ENCODE results near the gene CNOT6.

DNA sequence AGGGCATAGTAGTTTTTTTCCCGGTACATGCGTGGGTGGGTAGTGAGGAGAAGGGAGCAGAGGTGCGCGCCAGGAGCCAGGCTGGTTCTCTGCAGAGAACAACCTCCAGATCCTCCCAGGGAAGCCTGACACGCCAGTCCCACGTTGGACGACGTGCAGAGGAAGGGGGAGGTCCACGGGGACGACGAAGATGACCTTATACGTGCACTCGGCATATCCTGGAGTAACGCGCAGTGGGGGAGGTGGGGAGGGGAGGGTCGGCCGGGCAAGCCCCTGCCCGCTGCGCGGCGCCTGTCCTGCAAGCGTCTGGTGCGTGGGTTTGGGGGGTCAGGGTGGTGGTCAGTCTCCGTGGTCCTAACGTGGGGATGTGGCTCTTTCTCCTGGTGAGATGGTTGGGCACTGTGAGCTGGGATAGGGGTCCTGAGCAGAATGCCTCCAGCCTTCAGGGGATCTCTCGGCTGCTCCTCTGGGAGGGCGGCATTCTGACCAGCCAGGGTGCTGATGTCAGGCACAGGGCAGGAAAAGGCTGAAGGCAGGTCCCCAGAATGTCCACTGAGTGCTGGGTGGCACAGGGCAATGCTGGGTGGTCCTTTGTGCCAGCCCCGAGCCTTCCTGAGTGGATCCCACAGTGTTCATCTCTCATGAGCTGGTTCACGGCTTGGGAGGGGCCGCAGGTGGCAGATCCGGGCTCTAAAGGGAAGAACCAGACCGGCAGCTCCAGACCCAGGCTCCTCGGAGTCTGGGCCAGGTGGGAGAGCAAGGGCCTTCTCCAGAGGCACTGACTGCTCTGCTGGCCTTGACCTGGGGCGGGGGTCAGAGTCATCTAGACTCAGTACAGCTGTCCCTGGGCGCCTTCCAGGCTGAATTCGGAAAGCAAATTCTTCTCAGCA lies 107.7 kb downstream of the CNOT6 start:
- TF ChIP-seq, protein P1, sequence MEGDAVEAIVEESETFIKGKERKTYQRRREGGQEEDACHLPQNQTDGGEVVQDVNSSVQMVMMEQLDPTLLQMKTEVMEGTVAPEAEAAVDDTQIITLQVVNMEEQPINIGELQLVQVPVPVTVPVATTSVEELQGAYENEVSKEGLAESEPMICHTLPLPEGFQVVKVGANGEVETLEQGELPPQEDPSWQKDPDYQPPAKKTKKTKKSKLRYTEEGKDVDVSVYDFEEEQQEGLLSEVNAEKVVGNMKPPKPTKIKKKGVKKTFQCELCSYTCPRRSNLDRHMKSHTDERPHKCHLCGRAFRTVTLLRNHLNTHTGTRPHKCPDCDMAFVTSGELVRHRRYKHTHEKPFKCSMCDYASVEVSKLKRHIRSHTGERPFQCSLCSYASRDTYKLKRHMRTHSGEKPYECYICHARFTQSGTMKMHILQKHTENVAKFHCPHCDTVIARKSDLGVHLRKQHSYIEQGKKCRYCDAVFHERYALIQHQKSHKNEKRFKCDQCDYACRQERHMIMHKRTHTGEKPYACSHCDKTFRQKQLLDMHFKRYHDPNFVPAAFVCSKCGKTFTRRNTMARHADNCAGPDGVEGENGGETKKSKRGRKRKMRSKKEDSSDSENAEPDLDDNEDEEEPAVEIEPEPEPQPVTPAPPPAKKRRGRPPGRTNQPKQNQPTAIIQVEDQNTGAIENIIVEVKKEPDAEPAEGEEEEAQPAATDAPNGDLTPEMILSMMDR (IDR thresholded peaks at IDR 0.05): no peak
- TF ChIP-seq ZFX (IDR thresholded peaks at IDR 0.05; ENCODE audit: borderline replicate concordance): no peak
